Testis (tissue), 3 donors: ENCODE results near the gene DIS3L2. TPM values are rescaled to one million over a fixed set of nuclear protein-coding genes. Genes with fewer than 3 reads are reported as not detected.

Source experiments
- DNase-seq: peaks from one replicate; pipeline ENCODE4 v3.0.0-alpha.2; 2019
- H3K27ac ChIP-seq, 2 donors: fragments of 200-600 bp; sonication (generic); one replicate each; pipeline ENCODE4 v1.5.1; 2019
- H3K27me3 ChIP-seq: fragments of 200-600 bp; sonication (generic); one replicate; pipeline ENCODE4 v1.5.1; 2019
- H3K36me3 ChIP-seq: fragments of 200-600 bp; sonication (generic); one replicate; pipeline ENCODE4 v1.5.1; 2017; ENCODE audit warnings: low read depth; ENCODE audit errors: missing control alignments
- H3K4me1 ChIP-seq: fragments of 200-600 bp; sonication (generic); one replicate; pipeline ENCODE4 v1.5.1; 2019
- H3K4me3 ChIP-seq, 2 donors: fragments of 200-600 bp; sonication (generic); one replicate each; pipeline ENCODE4 v1.5.1; 2017 to 2019
- H3K9me3 ChIP-seq: fragments of 200-600 bp; sonication (generic); one replicate; pipeline ENCODE4 v1.5.1; 2017
- CTCF ChIP-seq, 3 experiments: fragments of 450-650 bp in 2 of 3; fragments of 200-600 bp in 1 of 3; sonication (generic) in 1 of 3; IDR thresholded peaks; one replicate each; pipeline ENCODE4 v1.5.1; 2016 to 2019; ENCODE audit warnings: antibody characterized with exemption in 3 of 3, mild to moderate bottlenecking in 2 of 3, moderate library complexity in 1 of 3
- POLR2A ChIP-seq: fragments of 450-650 bp; IDR thresholded peaks from one replicate; pipeline ENCODE4 v1.6.1; 2017; ENCODE audit warnings: antibody characterized with exemption, mild to moderate bottlenecking, moderate library complexity
- WGBS, 2 donors: methylation state at CpG; one replicate each; pipeline ENCODE4 v1.1.5; 2018; 5-methylcytosine and 5-hydroxymethylcytosine counted together
- intact Hi-C: fragments of 100-400 bp; cut with DNase I; formaldehyde crosslinking; loops from one replicate; pipeline ENCODE4 v1.15.1; 2023; ENCODE audit warnings: low total_unique reads
- polyA plus RNA-seq: library from polyadenylated mRNA; stranded (reverse); fragments of 350-450 nt; fragmentation: Illumina TruSeq; extraction: RNeasy Lipid Tissue Mini Kit (QIAGEN cat#74804); gene quantifications from one replicate; pipeline ENCODE4 v1.2.3, GENCODE V29; 2014; ENCODE audit warnings: low read depth, low replicate concordance; ENCODE audit not compliant: insufficient read depth
- total RNA-seq, 2 donors: library from RNA; depleted of rRNA; stranded (reverse); fragments of >200 nt; gene quantifications; one replicate each; pipeline ENCODE4 v1.2.3, GENCODE V29; 2016

DIS3L2 gene
- total and polyA plus RNA-seq, 3 donors from 2014 or later: 32.5 to 80.7 (median 70.4) TPM

- intact Hi-C loops: no loop called here
- Histone ChIP-seq H3K9me3 (no peaks in the 10 kb centered on the region), H3K27me3 (no peaks in the 10 kb centered on the region), H3K36me3 (no peaks in the 10 kb centered on the region), H3K4me1 (peaks cover 8% of the 10 kb centered on the region), H3K27ac (no peak overlapping the region), H3K4me3 (no peak overlapping the region)
- TF ChIP-seq POLR2A: no peak
- TF ChIP-seq CTCF (IDR thresholded peaks at IDR 0.05): no peak
- no peak for DNase-seq
Measured at GRCh38 chr2:232023426-232023825, 61.9 kb downstream of the DIS3L2 start.

GRCh38 chr2:232024457-232024856, 62.9 kb downstream of the DIS3L2 start:
- TF ChIP-seq CTCF (IDR thresholded peaks at IDR 0.05) (no peak), POLR2A (no peak)
- intact Hi-C loops: no loop called here
- peaks cover 8% of the 10 kb centered on the region for H3K4me1 ChIP-seq
- no peaks in the 10 kb centered on the region for H3K27me3 ChIP-seq
- H3K27ac ChIP-seq: no peak overlapping the region
- H3K4me3 ChIP-seq: no peak overlapping the region
- DNase-seq: no peak
- H3K9me3 ChIP-seq: no peaks in the 10 kb centered on the region
- 88% methylated on average over 7 of the region's 7 CpGs for WGBS, 2 donors
- H3K36me3 ChIP-seq: no peaks in the 10 kb centered on the region

- Histone ChIP-seq H3K27ac (no peak overlapping the region), H3K9me3 (no peaks in the 10 kb centered on the region), H3K4me1 (peaks cover 5% of the 10 kb centered on the region), H3K36me3 (no peaks in the 10 kb centered on the region), H3K27me3 (no peaks in the 10 kb centered on the region), H3K4me3 (no peak overlapping the region)
- intact Hi-C loops: no loop called here
- WGBS, 2 donors: 92 to 97% methylated on average over 2 of the region's 2 CpGs
- TF ChIP-seq POLR2A: no peak
- TF ChIP-seq CTCF (IDR thresholded peaks at IDR 0.05): no peak
- DNase-seq: no peak
Measured at GRCh38 chr2:232026910-232027309, 65.4 kb downstream of the DIS3L2 start.

GRCh38 chr2:232027530-232027929, 66.0 kb downstream of the DIS3L2 start:
- TF ChIP-seq CTCF (IDR thresholded peaks at IDR 0.05) (no peak), POLR2A (no peak)
- no peak overlapping the region for H3K27ac ChIP-seq
- no peaks in the 10 kb centered on the region for H3K36me3 ChIP-seq
- no peak for DNase-seq
- H3K4me1 ChIP-seq: no peaks in the 10 kb centered on the region
- H3K4me3 ChIP-seq: no peak overlapping the region
- intact Hi-C loops: no loop called here
- H3K27me3 ChIP-seq: no peaks in the 10 kb centered on the region
- H3K9me3 ChIP-seq: no peaks in the 10 kb centered on the region

GRCh38 chr2:232028071-232028470, 66.6 kb downstream of the DIS3L2 start:
- intact Hi-C loops: no loop called here
- Histone ChIP-seq H3K27ac (no peak overlapping the region), H3K4me3 (no peak overlapping the region), H3K9me3 (no peaks in the 10 kb centered on the region), H3K27me3 (no peaks in the 10 kb centered on the region), H3K36me3 (no peaks in the 10 kb centered on the region), H3K4me1 (no peaks in the 10 kb centered on the region)
- TF ChIP-seq CTCF (IDR thresholded peaks at IDR 0.05): no peak
- TF ChIP-seq POLR2A: no peak
- no peak for DNase-seq
- 82 to 84% methylated on average over 2 of the region's 2 CpGs for WGBS, 2 donors
